Activated T-cell treated with anti-CD3 and anti-CD28 coated beads, Interleukin-2, amount 50 U/mL, for 24 hours (primary cell): ENCODE results near the gene AMIGO2.
"Not testable (repeated sequence)": the region's sequence is repeated elsewhere in the genome, so short reads cannot be mapped to it uniquely, and the experiment has no call there.

Experiments used
- DNase-seq: peaks from one replicate; pipeline ENCODE4 v3.0.0-alpha.2; 2020
- H3K27ac Mint-ChIP-seq: 2 replicates; pipeline ENCODE4 v1.8.0; 2020; ENCODE audit warnings: mild to moderate bottlenecking, mixed read lengths
- H3K27me3 Mint-ChIP-seq: 2 replicates; pipeline ENCODE4 v1.8.0; 2020; ENCODE audit warnings: mixed read lengths
- H3K36me3 Mint-ChIP-seq: 2 replicates; pipeline ENCODE4 v1.8.0; 2020; ENCODE audit warnings: low read depth, mixed read lengths
- H3K4me1 Mint-ChIP-seq: 2 replicates; pipeline ENCODE4 v1.8.0; 2020; ENCODE audit warnings: low read depth, mixed read lengths
- H3K4me3 Mint-ChIP-seq: 2 replicates; pipeline ENCODE4 v1.8.0; 2020; ENCODE audit warnings: mild to moderate bottlenecking, moderate library complexity, mixed read lengths
- H3K9me3 Mint-ChIP-seq: 2 replicates; pipeline ENCODE4 v1.8.0; 2020; ENCODE audit warnings: mixed read lengths

Gene AMIGO2

DNA sequence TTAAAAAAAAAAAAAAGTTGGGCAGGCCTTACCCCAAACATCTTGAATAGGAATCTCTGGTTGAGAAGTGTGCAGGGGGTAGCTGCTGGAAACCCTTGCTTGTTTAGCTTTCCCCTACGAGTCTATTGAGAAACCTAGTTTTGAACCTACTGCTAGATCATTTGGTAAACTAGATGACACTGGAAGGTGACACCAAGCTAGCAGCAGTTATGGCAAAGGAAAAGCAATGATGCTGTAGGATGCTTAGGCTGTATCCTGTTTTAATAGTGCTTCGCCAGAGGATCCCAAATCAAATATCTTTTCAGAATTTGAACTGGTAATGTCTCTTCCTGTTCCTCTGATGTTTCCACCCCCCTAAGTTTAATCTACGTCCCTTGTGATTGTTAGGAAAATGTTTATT is 5.8 kb downstream of the AMIGO2 start:
- H3K4me3 Mint-ChIP-seq = no peak overlapping the region
- peaks cover 40% of the 10 kb centered on the region for H3K4me1 Mint-ChIP-seq
- peaks cover 27% of the 10 kb centered on the region for H3K36me3 Mint-ChIP-seq
- no peaks in the 10 kb centered on the region for H3K27me3 Mint-ChIP-seq
- H3K9me3 Mint-ChIP-seq = no peaks in the 10 kb centered on the region
- H3K27ac Mint-ChIP-seq = no peak overlapping the region
- DNase-seq = no peak

DNA sequence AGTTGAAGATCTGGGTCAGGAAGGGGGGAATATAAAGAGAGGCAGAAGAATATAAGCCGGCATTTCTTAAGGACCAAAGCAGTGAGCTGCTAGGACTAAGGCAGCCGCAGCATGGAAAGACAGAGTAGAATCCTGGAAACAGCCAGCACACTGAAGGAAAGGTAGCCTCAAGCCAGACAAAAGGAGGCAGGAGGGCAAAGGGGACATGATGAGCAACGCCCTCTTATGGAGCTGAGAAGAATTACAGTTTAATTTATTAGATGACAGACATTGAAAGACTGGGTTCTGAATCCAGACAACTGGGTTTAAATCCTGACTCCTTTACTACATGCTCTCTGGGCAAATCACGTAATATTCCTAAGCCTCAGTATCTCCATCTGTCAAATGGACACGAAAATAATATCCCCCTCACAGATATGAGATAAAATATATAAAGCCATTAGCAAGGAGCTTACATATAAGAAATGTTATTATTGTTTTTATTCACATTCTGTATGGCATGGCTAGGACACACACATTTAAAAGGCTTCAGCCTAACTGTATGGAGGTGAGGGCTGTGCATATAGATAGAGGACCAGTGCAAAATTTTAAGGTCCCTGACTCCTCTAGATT is 8.4 kb downstream of the AMIGO2 start:
- Mint-ChIP-seq H3K27ac (no peak overlapping the region), H3K4me1 (peaks cover 31% of the 10 kb centered on the region), H3K9me3 (no peaks in the 10 kb centered on the region), H3K36me3 (peaks cover 3% of the 10 kb centered on the region), H3K4me3 (no peak overlapping the region), H3K27me3 (no peaks in the 10 kb centered on the region)
- DNase-seq = no peak

DNA sequence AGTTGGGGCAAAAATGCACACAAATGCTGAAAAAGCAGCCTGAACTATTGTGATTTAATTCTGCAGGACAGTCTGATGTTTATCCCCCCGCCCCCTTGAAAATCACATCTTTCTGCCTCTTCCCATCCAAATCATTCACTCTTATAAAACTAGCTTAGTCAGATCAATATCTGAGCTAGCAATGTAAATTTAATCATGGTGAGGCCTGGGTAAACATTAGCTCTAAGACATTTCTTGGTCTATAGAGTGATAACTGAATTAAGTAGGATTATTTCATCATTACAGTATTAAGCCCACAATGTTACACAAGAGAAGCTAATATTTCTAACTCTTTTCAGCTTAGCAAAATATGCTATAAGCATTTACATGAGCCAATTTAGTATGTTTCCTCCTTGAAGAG is 9.4 kb downstream of the AMIGO2 start:
- no peak overlapping the region for H3K4me3 Mint-ChIP-seq
- H3K36me3 Mint-ChIP-seq = no peaks in the 10 kb centered on the region
- H3K27ac Mint-ChIP-seq = no peak overlapping the region
- peaks cover 26% of the 10 kb centered on the region for H3K4me1 Mint-ChIP-seq
- H3K27me3 Mint-ChIP-seq = no peaks in the 10 kb centered on the region
- no peak for DNase-seq
- peaks cover 2% of the 10 kb centered on the region for H3K9me3 Mint-ChIP-seq

DNA sequence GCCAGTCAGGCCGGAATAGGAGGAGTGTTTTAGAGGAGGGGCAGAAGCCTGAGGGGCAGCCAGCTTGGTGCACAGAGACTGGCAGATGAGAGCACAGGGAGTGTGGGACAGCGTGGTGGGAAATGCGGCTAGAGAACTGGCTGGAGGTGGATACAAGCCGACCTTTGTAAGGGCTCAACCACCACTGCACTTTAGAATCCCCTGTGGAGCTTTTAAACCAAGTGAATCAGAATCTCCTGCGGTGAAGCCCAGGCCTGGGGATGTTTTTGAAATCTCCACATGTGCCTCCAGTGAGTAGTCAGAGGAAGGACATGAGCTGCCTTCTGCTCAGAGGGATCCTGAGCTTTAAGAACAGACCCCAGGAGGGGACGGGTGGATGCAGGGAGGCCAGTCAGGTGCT is 11.2 kb downstream of the AMIGO2 start:
- Mint-ChIP-seq H3K9me3 (peaks cover 2% of the 10 kb centered on the region), H3K4me3 (no peak overlapping the region), H3K27me3 (no peaks in the 10 kb centered on the region), H3K36me3 (no peaks in the 10 kb centered on the region), H3K27ac (no peak overlapping the region), H3K4me1 (peaks cover 26% of the 10 kb centered on the region)
- DNase-seq = no peak

DNA sequence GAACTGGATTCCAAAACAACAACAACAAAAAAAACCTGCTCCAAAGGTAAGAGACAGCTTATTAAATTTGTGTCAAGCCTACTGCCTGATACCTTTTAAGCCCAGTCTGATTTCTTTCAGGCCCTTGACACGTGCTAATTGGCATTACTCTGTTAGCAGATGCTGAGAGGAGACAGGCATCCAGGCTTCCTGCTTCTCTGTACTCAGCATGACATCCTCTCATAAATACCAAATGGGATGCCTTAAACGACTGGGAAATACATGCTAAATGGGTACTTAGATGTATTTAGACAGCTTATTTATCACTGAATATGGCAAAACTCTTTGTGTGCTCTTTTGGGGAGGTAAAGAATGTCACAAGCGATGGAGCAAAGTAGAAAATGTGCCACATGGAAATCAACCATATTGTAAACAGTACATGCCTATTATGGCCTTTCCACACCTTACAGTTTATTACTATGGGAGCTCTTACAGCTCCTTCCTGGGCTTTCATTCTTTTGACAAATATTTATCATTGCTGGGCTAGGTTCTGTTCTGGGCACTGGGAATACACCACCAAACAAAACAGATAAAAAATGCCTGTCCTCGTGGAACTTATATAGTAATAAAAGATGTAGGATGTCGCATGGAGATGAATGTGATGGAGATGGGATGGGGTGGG is 11.9 kb downstream of the AMIGO2 start:
- DNase-seq = no peak
- Mint-ChIP-seq H3K27me3 (no peaks in the 10 kb centered on the region), H3K4me3 (no peak overlapping the region), H3K4me1 (peaks cover 22% of the 10 kb centered on the region), H3K27ac (peak overlapping the region; percentile 82), H3K9me3 (peaks cover 2% of the 10 kb centered on the region), H3K36me3 (no peaks in the 10 kb centered on the region)

DNA sequence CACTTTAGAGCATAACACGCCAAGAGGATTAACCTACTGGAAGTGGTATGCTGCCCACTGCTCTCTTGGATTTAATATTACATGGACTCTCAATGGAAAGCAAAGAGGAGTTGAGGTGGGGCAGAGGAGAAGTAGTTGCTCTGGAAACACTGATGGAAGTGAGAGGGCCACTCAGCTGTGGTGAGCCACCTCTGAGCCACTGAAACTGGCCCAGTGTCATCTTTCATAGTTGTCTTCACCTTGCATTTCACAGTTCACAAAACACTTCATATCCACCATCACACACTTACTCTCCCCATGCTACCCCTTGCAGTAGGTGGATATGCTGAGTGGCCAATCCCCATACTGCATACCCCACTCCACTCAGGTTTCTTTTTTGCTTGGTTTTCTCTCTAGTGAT is 12.6 kb downstream of the AMIGO2 start:
- Mint-ChIP-seq H3K4me1 (peaks cover 22% of the 10 kb centered on the region), H3K27ac (peak overlapping the region; percentile 82), H3K36me3 (no peaks in the 10 kb centered on the region), H3K27me3 (no peaks in the 10 kb centered on the region), H3K4me3 (no peak overlapping the region), H3K9me3 (peaks cover 2% of the 10 kb centered on the region)
- no peak for DNase-seq

DNA sequence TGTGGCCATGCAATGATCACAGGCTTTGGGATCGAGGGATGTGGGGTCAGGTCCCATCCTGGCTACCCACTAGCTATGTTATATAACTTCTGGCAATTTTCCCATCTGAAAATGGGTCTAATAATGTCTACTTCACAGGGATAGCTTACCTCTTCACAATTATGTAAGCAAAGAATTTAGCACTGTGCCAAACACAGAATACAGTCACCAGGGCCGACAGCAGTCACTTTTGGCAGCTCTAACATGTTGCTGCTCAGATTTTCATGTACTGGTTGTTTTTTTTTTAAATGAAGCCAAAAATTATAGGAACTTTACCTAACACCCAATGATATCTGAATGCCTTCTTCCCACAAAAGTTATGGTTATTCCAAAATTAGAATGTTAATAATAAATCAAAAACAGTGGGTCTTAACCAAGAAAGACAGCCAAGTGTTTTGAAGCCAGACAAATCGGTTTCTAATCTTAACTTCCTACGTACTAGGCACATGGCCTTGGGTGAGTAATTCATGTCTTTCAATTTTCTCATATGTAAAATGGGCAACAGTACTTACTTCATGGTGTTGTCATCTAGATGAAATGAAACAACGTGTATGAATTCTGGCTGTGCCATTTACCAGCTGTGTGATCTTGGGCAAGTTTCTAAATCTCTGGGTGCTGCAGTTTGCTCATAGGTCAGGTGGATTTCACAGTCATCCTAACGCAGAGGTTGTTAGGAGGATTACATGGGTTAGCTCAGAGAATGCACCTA is 13.3 kb downstream of the AMIGO2 start:
- Mint-ChIP-seq H3K9me3 (peaks cover 2% of the 10 kb centered on the region), H3K27ac (peak overlapping the region; percentile 82), H3K27me3 (no peaks in the 10 kb centered on the region), H3K4me1 (peaks cover 22% of the 10 kb centered on the region), H3K4me3 (no peak overlapping the region), H3K36me3 (no peaks in the 10 kb centered on the region)
- DNase-seq = no peak

DNA sequence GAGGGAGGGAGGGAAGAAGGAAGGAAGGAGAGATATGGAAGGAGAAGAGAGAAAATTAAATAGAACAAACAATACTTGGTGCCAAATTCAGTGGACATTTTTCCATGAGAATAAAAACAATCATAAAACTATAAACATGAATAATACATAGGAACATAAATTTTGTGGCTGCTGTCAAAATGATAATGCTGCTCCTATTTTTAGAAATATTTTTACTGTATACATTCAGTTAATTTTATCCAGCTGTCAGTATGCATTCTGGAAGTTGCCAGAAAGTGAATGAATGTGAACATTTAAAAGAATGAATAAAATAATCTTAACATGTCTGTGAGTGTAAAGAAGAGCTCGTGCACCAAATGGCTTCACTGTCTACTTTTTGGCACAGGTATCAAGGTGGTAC is 14.2 kb downstream of the AMIGO2 start:
- Mint-ChIP-seq H3K4me3 (no peak overlapping the region), H3K9me3 (peaks cover 2% of the 10 kb centered on the region), H3K27ac (no peak overlapping the region)

DNA sequence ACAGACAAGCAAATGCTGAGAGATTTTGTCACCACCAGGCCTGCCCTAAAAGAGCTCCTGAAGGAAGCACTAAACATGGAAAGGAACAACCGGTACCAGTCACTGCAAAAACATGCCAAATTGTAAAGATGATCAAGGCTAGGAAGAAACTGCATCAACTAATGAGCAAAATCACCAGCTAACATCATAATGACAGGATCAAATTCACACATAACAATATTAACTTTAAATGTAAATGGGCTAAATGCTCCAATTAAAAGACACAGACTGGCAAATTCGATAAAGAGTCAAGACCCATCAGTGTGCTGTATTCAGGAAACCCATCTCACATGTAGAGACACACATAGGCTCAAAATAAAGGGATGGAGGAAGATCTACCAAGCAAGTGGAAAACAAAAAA is 21.1 kb downstream of the AMIGO2 start:
- not testable (repeated sequence) for H3K27me3 Mint-ChIP-seq, DNase-seq, H3K36me3 Mint-ChIP-seq, H3K9me3 Mint-ChIP-seq, H3K4me3 Mint-ChIP-seq, H3K4me1 Mint-ChIP-seq, H3K27ac Mint-ChIP-seq

More for the DNA sequence above, 14.2 kb downstream of the AMIGO2 start:
- H3K36me3 Mint-ChIP-seq = no peaks in the 10 kb centered on the region
- DNase-seq = no peak
- H3K4me1 Mint-ChIP-seq = peaks cover 21% of the 10 kb centered on the region
- H3K27me3 Mint-ChIP-seq = no peaks in the 10 kb centered on the region

DNA sequence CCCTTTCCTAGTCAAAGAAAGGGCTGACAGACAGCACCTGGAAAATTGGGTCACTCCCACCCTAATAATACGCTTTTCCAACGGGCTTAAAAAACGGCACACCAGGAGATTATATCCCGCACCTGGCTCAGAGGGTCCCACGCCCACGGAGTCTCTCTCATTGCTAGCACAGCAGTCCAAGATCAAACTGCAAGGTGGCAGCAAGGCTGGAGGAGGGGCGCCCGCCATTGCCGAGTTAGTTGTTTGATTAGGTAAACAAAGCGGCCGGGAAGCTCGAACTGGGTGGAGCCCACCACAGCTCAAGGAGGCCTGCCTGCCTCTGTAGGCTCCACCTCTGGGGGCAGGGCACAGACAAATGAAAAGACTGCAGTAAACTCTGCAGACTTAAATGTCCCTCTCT is 22.8 kb downstream of the AMIGO2 start:
- H3K27ac Mint-ChIP-seq, DNase-seq, H3K4me1 Mint-ChIP-seq, H3K9me3 Mint-ChIP-seq, H3K36me3 Mint-ChIP-seq, H3K4me3 Mint-ChIP-seq, H3K27me3 Mint-ChIP-seq: not testable (repeated sequence)

DNA sequence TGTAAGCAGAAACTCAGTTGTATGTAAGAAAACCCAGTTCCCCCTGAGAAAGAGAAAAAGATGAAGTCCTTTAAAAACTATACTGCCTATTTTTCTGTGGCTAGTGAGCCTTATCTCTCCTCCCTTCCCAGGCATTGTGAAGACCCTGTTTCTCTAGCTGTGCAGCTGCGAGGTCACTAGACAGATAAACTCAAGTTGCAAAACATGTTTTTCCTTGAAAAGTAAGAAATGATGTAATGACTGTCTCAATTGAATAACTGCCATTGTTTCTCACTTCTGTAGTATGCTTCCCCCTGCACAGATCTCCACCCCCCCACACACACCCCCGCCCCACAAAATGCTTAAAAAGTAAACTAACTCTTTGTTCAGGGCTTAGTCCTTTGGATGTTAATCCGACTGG is 23.9 kb downstream of the AMIGO2 start:
- DNase-seq, H3K27ac Mint-ChIP-seq, H3K27me3 Mint-ChIP-seq: not testable (repeated sequence)

DNA sequence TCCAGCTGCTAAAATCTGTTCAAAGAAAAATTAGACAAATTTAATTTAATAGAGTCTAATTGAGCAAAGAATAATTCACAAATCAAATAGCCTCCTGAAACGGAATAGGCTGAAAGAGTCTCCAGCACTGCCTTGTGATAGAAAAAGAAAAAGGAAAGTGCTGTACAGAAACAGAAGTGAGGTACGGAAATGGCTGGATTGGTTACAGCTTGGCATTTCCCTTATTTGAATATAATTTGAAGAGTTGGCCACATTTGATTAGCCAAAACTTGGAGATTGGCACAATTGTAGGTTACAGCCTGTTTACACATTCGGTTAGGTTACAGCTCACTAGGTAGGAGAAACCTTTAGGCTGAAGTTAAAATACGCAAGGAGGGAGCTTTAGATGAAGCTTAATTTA is 25.1 kb downstream of the AMIGO2 start:
- Mint-ChIP-seq H3K27ac (no peak overlapping the region), H3K9me3 (peaks cover 19% of the 10 kb centered on the region), H3K36me3 (peaks cover 4% of the 10 kb centered on the region), H3K27me3 (no peaks in the 10 kb centered on the region), H3K4me3 (no peak overlapping the region), H3K4me1 (no peaks in the 10 kb centered on the region)
- no peak for DNase-seq

More for the DNA sequence above, 23.9 kb downstream of the AMIGO2 start:
- not testable (repeated sequence) for H3K4me1 Mint-ChIP-seq, H3K36me3 Mint-ChIP-seq, H3K4me3 Mint-ChIP-seq
- peaks cover 17% of the 10 kb centered on the region for H3K9me3 Mint-ChIP-seq

DNA sequence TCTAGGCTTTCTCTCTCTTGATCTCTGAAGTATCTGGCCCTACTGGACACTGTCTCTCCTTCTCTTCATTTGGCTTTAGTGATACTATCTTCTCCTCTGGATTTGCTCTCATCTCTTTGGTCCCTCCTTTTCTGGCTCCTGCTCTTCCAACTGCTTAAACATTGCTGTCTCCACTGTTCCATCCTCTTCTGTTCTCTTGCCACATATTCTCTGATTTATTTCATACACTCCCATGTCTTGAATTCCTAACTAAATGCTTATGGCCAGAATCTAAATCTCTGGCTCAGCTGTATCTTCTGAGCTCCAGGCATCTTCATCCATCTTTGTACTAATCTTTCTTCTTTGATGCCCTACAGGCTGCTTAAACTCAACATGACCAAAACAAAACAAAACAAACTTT is 25.8 kb downstream of the AMIGO2 start:
- Mint-ChIP-seq H3K27me3 (no peaks in the 10 kb centered on the region), H3K4me3 (no peak overlapping the region), H3K4me1 (no peaks in the 10 kb centered on the region), H3K27ac (no peak overlapping the region), H3K36me3 (peaks cover 4% of the 10 kb centered on the region), H3K9me3 (peaks cover 19% of the 10 kb centered on the region)
- DNase-seq = no peak

DNA sequence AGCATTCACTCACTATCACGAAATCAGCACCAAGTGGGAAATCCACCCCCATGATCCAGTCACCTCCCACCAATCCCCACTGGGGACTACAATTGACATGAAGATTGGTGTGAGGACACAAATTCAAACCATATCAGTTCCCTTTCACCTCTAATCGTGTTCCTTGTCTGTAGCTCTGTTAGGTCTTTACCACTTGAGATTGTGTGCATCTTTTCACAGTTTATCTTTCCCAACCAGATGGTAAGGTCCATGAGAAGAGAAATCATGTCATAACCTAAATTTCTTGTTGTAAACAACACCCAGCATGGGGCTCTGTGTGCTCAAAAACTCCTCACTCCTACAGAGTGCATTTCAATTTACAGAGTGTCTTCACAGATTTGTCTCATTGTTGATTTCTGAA is 27.5 kb downstream of the AMIGO2 start:
- DNase-seq = no peak
- Mint-ChIP-seq H3K36me3 (peaks cover 4% of the 10 kb centered on the region), H3K4me3 (no peak overlapping the region), H3K27ac (no peak overlapping the region), H3K27me3 (no peaks in the 10 kb centered on the region), H3K9me3 (peaks cover 19% of the 10 kb centered on the region), H3K4me1 (no peaks in the 10 kb centered on the region)

DNA sequence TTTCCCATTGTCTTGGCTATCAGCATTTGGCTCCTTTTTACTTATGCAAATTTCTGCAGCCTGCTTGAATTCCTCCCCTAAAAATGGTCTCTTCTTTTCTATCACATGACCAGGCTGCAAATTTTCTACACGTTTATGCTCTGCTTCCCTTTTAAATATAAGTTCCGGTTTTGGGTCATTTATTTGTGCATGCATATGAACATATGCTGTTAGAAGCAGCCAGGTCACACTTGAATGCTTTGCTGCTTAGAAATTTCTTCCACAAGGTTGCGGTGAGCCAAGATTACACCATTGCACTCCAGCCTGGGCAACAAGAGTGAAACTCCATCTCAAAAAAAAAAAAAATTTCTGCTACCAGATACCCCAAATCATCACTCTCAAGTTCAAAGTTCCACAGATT is 28.5 kb downstream of the AMIGO2 start:
- not testable (repeated sequence) for H3K4me1 Mint-ChIP-seq, H3K27ac Mint-ChIP-seq, H3K36me3 Mint-ChIP-seq, H3K27me3 Mint-ChIP-seq, DNase-seq, H3K4me3 Mint-ChIP-seq
- peaks cover 19% of the 10 kb centered on the region for H3K9me3 Mint-ChIP-seq
